Upper lobe of left lung (tissue), 6 donors: ENCODE measurements around the gene BCAS3. TPM values are rescaled to one million over a fixed set of nuclear protein-coding genes. Genes with fewer than 3 reads are reported as not detected.
A peak's percentile ranks its signal among the peaks of the same experiment; 100 is the strongest.

ENCODE experiments used
- ATAC-seq, 2 donors: fragments of 200-7000 bp; cut with Tn5 transposase; one replicate each; pipeline ENCODE4 v1.9.1; 2022; ENCODE audit warnings: mild to moderate bottlenecking in 2 of 2, moderate library complexity in 2 of 2; ENCODE audit not compliant: low FRiP score in 2 of 2
- DNase-seq, 2 donors: peaks; one replicate each; pipeline ENCODE4 v3.0.0-alpha.2; 2019 to 2020
- H3K27ac ChIP-seq, 4 donors: fragments of 200-600 bp; sonication (generic); one replicate each; pipeline ENCODE4 v1.5.1; 2016 to 2019
- H3K27me3 ChIP-seq, 4 donors: fragments of 200-600 bp; sonication (generic); one replicate each; pipeline ENCODE4 v1.5.1; 2017 to 2019
- H3K36me3 ChIP-seq, 4 donors: fragments of 200-600 bp; sonication (generic); one replicate each; pipeline ENCODE4 v1.5.1; 2016 to 2019
- H3K4me1 ChIP-seq, 4 donors: fragments of 200-600 bp; sonication (generic); one replicate each; pipeline ENCODE4 v1.5.1; 2018 to 2019
- H3K4me3 ChIP-seq, 4 donors: fragments of 200-600 bp; sonication (generic); one replicate each; pipeline ENCODE4 v1.5.1; 2017 to 2019; ENCODE audit warnings: mild to moderate bottlenecking in 2 of 4, moderate library complexity in 1 of 4
- H3K9me3 ChIP-seq, 4 donors: fragments of 200-600 bp; sonication (generic); one replicate each; pipeline ENCODE4 v1.5.1; 2018 to 2019
- CTCF ChIP-seq, 6 experiments: fragments of 450-650 bp in 4 of 6; fragments of 200-600 bp in 2 of 6; sonication (generic) in 2 of 6; IDR thresholded peaks; one replicate each; pipeline ENCODE4 v1.5.1; 2016 to 2019; ENCODE audit warnings: antibody characterized with exemption in 6 of 6
- EP300 ChIP-seq, 4 donors: sonication (generic); formaldehyde crosslinking; IDR thresholded peaks; one replicate each; pipeline ENCODE4 v1.5.1; 2017; ENCODE audit warnings: antibody characterized with exemption in 4 of 4, control low read depth in 2 of 4
- POLR2A ChIP-seq, 4 donors: fragments of 450-650 bp; IDR thresholded peaks; one replicate each; pipeline ENCODE4 v1.5.1; 2016 to 2017; ENCODE audit warnings: antibody characterized with exemption in 4 of 4, mild to moderate bottlenecking in 2 of 4
- POLR2AphosphoS5 ChIP-seq, 2 donors: sonication (generic); formaldehyde crosslinking; IDR thresholded peaks; one replicate each; pipeline ENCODE4 v1.5.1; 2017; ENCODE audit warnings: antibody characterized with exemption in 2 of 2
- WGBS, 2 donors: methylation state at CpG; one replicate each; pipeline ENCODE4 v1.1.5; 2017 to 2018; 5-methylcytosine and 5-hydroxymethylcytosine counted together
- total RNA-seq, 6 donors: library from RNA; depleted of rRNA in 4 of 6; stranded (reverse); fragments of >200 nt in 4 of 6; gene quantifications; one replicate each; pipeline versions ENCODE4 v1.1.0 to v1.2.1, GENCODE V29; 2016 to 2021
- donor health status: DM: no; HTN: no; CAD: no; lungs with moderate emphysema.
- donor health status: DM: no; HTN: yes; CAD: no; lungs with severe emphysema.

BCAS3 gene
- total RNA-seq, 6 donors from 2014 or later = 20.1 to 111 (median 37.0) TPM

GRCh38 chr17:61394630-61395408 lies 717.2 kb downstream of the BCAS3 start:
- 87 to 88% methylated on average over 7 to 9 of the region's 10 CpGs for WGBS, 2 donors
- ATAC-seq (no peak), DNase-seq (no peak)
- peaks cover 0 to 40% (median 32%) of the 10 kb centered on the region in 4 donors for H3K27me3 ChIP-seq
- peak overlapping the region in 3 of 4 donors; percentile 55 to 63 (median 61) for H3K4me3 ChIP-seq
- H3K4me1 ChIP-seq = peaks cover 31 to 45% (median 38%) of the 10 kb centered on the region in 4 donors
- no peaks in the 10 kb centered on the region for H3K9me3 ChIP-seq
- peaks cover 0 to 4% (median 0%) of the 10 kb centered on the region in 4 donors for H3K36me3 ChIP-seq
- peak overlapping the region; percentile 90 to 97 (median 92) for H3K27ac ChIP-seq
- TF ChIP-seq POLR2A (IDR thresholded peaks at IDR 0.05) (peak in 1 of 4 donors; percentile 18), EP300 (IDR thresholded peaks at IDR 0.05) (no peak), CTCF (IDR thresholded peaks at IDR 0.05) (no peak), POLR2AphosphoS5 (IDR thresholded peaks at IDR 0.05) (no peak)

GRCh38 chr17:61395409-61395982 lies 717.8 kb downstream of the BCAS3 start:
- DNase-seq (peak in 1 of 2 donors; percentile 81), ATAC-seq (no peak)
- Histone ChIP-seq H3K27me3 (peaks cover 0 to 41% (median 33%) of the 10 kb centered on the region in 4 donors), H3K9me3 (no peaks in the 10 kb centered on the region), H3K4me1 (peaks cover 27 to 43% (median 33%) of the 10 kb centered on the region in 4 donors), H3K27ac (peak overlapping the region; percentile 90 to 97 (median 92)), H3K36me3 (peaks cover 0 to 4% (median 0%) of the 10 kb centered on the region in 4 donors), H3K4me3 (peak overlapping the region; percentile 4 to 63 (median 58))
- no peak for TF ChIP-seq CTCF (IDR thresholded peaks at IDR 0.05)
- no peak for TF ChIP-seq POLR2A (IDR thresholded peaks at IDR 0.05)
- no peak for TF ChIP-seq EP300 (IDR thresholded peaks at IDR 0.05)
- no peak for TF ChIP-seq POLR2AphosphoS5 (IDR thresholded peaks at IDR 0.05)
- WGBS, 2 donors = 48 to 56% methylated on average over 32 to 38 of the region's 38 CpGs

- Histone ChIP-seq H3K27me3 (peaks cover 0 to 47% (median 36%) of the 10 kb centered on the region in 4 donors), H3K27ac (peak overlapping the region; percentile 90 to 97 (median 92)), H3K9me3 (no peaks in the 10 kb centered on the region), H3K36me3 (peaks cover 0 to 4% (median 0%) of the 10 kb centered on the region in 4 donors), H3K4me1 (peaks cover 27 to 49% (median 35%) of the 10 kb centered on the region in 4 donors), H3K4me3 (peak overlapping the region; percentile 25 to 63 (median 58))
- peak in 1 of 2 donors; percentile 1 for ATAC-seq
- TF ChIP-seq POLR2AphosphoS5 (IDR thresholded peaks at IDR 0.05) (peak in 1 of 2 donors; percentile 15), EP300 (IDR thresholded peaks at IDR 0.05) (no peak), CTCF (IDR thresholded peaks at IDR 0.05) (no peak), POLR2A (IDR thresholded peaks at IDR 0.05) (no peak)
- DNase-seq = peak in 1 of 2 donors; percentile 85
- WGBS, 2 donors = 35 to 43% methylated on average over 21 to 35 of the region's 63 CpGs
Observed at GRCh38 chr17:61395983-61396585, 718.4 kb downstream of the BCAS3 start.

GRCh38 chr17:61396586-61397085 lies 719.0 kb downstream of the BCAS3 start:
- Histone ChIP-seq H3K4me1 (peaks cover 27 to 52% (median 35%) of the 10 kb centered on the region in 4 donors), H3K27me3 (peaks cover 0 to 53% (median 38%) of the 10 kb centered on the region in 4 donors), H3K9me3 (no peaks in the 10 kb centered on the region), H3K27ac (peak overlapping the region; percentile 90 to 97 (median 92)), H3K4me3 (peak overlapping the region; percentile 47 to 63 (median 58)), H3K36me3 (peaks cover 0 to 9% (median under 1%) of the 10 kb centered on the region in 4 donors)
- WGBS, 2 donors = 7 to 12% methylated on average over 3 to 15 of the region's 46 CpGs
- TF ChIP-seq POLR2A (IDR thresholded peaks at IDR 0.05) (peak in 1 of 4 donors; percentile 36), CTCF (IDR thresholded peaks at IDR 0.05) (no peak)
- DNase-seq (peak in 1 of 2 donors; percentile 87), ATAC-seq (no peak)
